ENCODE measurements around the gene TRIM24. TPM values are rescaled to one million over a fixed set of nuclear protein-coding genes. Genes with fewer than 3 reads are reported as not detected.

Gene TRIM24
- total RNA-seq, 1 donor from 2014 or later: 15.6 TPM

- no peak for DNase-seq
- intact Hi-C loops (cut with DNase I): no loop called here
- ATAC-seq (ENCODE audit: poor library complexity): no peak
Observed at GRCh38 chr7:138556771-138557484, 96.9 kb downstream of the TRIM24 start.

- DNase-seq: no peak
- ATAC-seq (ENCODE audit: poor library complexity): no peak
- intact Hi-C loops (cut with DNase I): no loop called here
Observed at GRCh38 chr7:138559448-138559847, 99.4 kb downstream of the TRIM24 start.

GRCh38 chr7:138563808-138564207 is 103.7 kb downstream of the TRIM24 start:
- ATAC-seq (ENCODE audit: poor library complexity) (peak; percentile 47), DNase-seq (no peak)
- intact Hi-C loops (cut with DNase I): no loop called here

- DNase-seq (no peak), ATAC-seq (ENCODE audit: poor library complexity) (peak; percentile 79)
- intact Hi-C loops (cut with DNase I): no loop called here
Observed at GRCh38 chr7:138564365-138564764, 104.3 kb downstream of the TRIM24 start.

- DNase-seq (no peak), ATAC-seq (ENCODE audit: poor library complexity) (no peak)
- intact Hi-C loops (cut with DNase I): no loop called here
Observed at GRCh38 chr7:138565071-138565450, 105.0 kb downstream of the TRIM24 start.

- ATAC-seq (ENCODE audit: poor library complexity) (no peak), DNase-seq (no peak)
- intact Hi-C loops (cut with DNase I): no loop called here
Observed at GRCh38 chr7:138565451-138566114, 105.5 kb downstream of the TRIM24 start.

- intact Hi-C loops (cut with DNase I): no loop called here
- DNase-seq (no peak), ATAC-seq (ENCODE audit: poor library complexity) (no peak)
Observed at GRCh38 chr7:138568655-138569054, 108.6 kb downstream of the TRIM24 start.

GRCh38 chr7:138569418-138569817 is 109.4 kb downstream of the TRIM24 start:
- DNase-seq (no peak), ATAC-seq (ENCODE audit: poor library complexity) (no peak)
- intact Hi-C loops (cut with DNase I): no loop called here

GRCh38 chr7:138570715-138571114 is 110.7 kb downstream of the TRIM24 start:
- intact Hi-C loops (cut with DNase I): no loop called here
- DNase-seq (no peak), ATAC-seq (ENCODE audit: poor library complexity) (no peak)

- DNase-seq (no peak), ATAC-seq (ENCODE audit: poor library complexity) (no peak)
- intact Hi-C loops (cut with DNase I): no loop called here
Observed at GRCh38 chr7:138573741-138574140, 113.7 kb downstream of the TRIM24 start.

GRCh38 chr7:138575897-138576428 is 115.9 kb downstream of the TRIM24 start:
- intact Hi-C loops (cut with DNase I): no loop called here
- ATAC-seq (ENCODE audit: poor library complexity): no peak
- no peak for DNase-seq

- intact Hi-C loops (cut with DNase I): no loop called here
- ATAC-seq (ENCODE audit: poor library complexity): no peak
Observed at GRCh38 chr7:138579136-138579535, 119.1 kb downstream of the TRIM24 start.

GRCh38 chr7:138579671-138580070 is 119.6 kb downstream of the TRIM24 start:
- ATAC-seq (ENCODE audit: poor library complexity) (no peak), DNase-seq (no peak)
- intact Hi-C loops (cut with DNase I): no loop called here

More at GRCh38 chr7:138579136-138579535, 119.1 kb downstream of the TRIM24 start:
- no peak for DNase-seq

GRCh38 chr7:138581065-138581464 is 121.0 kb downstream of the TRIM24 start:
- ATAC-seq (ENCODE audit: poor library complexity) (no peak), DNase-seq (no peak)
- intact Hi-C loops (cut with DNase I): no loop called here

- intact Hi-C loops (cut with DNase I): no loop called here
- no peak for DNase-seq
- no peak for ATAC-seq (ENCODE audit: poor library complexity)
Observed at GRCh38 chr7:138584283-138584682, 124.2 kb downstream of the TRIM24 start.

- ATAC-seq (ENCODE audit: poor library complexity) (no peak), DNase-seq (no peak)
- intact Hi-C loops (cut with DNase I): no loop called here
Observed at GRCh38 chr7:138584696-138585095, 124.6 kb downstream of the TRIM24 start.

- intact Hi-C loops (cut with DNase I): no loop called here
- no peak for ATAC-seq (ENCODE audit: poor library complexity)
- DNase-seq: no peak
Observed at GRCh38 chr7:138585283-138585993, 125.4 kb downstream of the TRIM24 start.

GRCh38 chr7:138587485-138587884 is 127.4 kb downstream of the TRIM24 start:
- DNase-seq (no peak), ATAC-seq (ENCODE audit: poor library complexity) (no peak)
- intact Hi-C loops (cut with DNase I): no loop called here

- DNase-seq (no peak), ATAC-seq (ENCODE audit: poor library complexity) (no peak)
- intact Hi-C loops (cut with DNase I): no loop called here
Observed at GRCh38 chr7:138588986-138589385, 128.9 kb downstream of the TRIM24 start.

- intact Hi-C loops (cut with DNase I): no loop called here
- DNase-seq: no peak
- no peak for ATAC-seq (ENCODE audit: poor library complexity)
Observed at GRCh38 chr7:138590154-138590553, 130.1 kb downstream of the TRIM24 start.

All from Right ventricle myocardium superior (tissue), 1 donor.